GM12892 (cell line): ENCODE results near the gene GJD2.

Experiments
- DNase-seq: peaks from one replicate; pipeline ENCODE4 v3.0.0; 2011; ENCODE audit not compliant: insufficient read length
- FAIRE-seq: peaks from 2 replicates; lab custom pipeline; 2011; peaks lifted over from hg19 to GRCh38; lab: Jason Lieb, UNC
- POLR2A ChIP-seq: IDR thresholded peaks from 2 replicates; pipeline ENCODE4 v1.6.1; 2011; ENCODE audit warnings: low read depth, low read length, control low read depth
- POLR2AphosphoS5 ChIP-seq: IDR thresholded peaks from 2 replicates; pipeline ENCODE4 v1.6.1; 2011; ENCODE audit warnings: low read depth, low read length, control low read depth
- TAF1 ChIP-seq: IDR thresholded peaks from 2 replicates; pipeline ENCODE4 v1.6.1; 2011; ENCODE audit warnings: low read depth, mild to moderate bottlenecking, control low read depth, low read length, borderline replicate concordance

GJD2 gene

GRCh38 chr15:34738002-34738401 is 16.8 kb downstream of the GJD2 start:
- FAIRE-seq = no peak
- no peak for TF ChIP-seq POLR2A
- no peak for TF ChIP-seq TAF1
- no peak for TF ChIP-seq POLR2AphosphoS5
- no peak for DNase-seq

GRCh38 chr15:34737477-34737876 is 17.3 kb downstream of the GJD2 start:
- FAIRE-seq (no peak), DNase-seq (no peak)

GRCh38 chr15:34734303-34734702 is 20.5 kb downstream of the GJD2 start:
- TF ChIP-seq TAF1 = no peak
- TF ChIP-seq POLR2A = no peak
- TF ChIP-seq POLR2AphosphoS5 = no peak
- no peak for DNase-seq
- FAIRE-seq = no peak

More at GRCh38 chr15:34737477-34737876, 17.3 kb downstream of the GJD2 start:
- no peak for TF ChIP-seq POLR2AphosphoS5
- no peak for TF ChIP-seq TAF1
- no peak for TF ChIP-seq POLR2A

GRCh38 chr15:34733621-34734020 is 21.2 kb downstream of the GJD2 start:
- FAIRE-seq = no peak

DNA sequence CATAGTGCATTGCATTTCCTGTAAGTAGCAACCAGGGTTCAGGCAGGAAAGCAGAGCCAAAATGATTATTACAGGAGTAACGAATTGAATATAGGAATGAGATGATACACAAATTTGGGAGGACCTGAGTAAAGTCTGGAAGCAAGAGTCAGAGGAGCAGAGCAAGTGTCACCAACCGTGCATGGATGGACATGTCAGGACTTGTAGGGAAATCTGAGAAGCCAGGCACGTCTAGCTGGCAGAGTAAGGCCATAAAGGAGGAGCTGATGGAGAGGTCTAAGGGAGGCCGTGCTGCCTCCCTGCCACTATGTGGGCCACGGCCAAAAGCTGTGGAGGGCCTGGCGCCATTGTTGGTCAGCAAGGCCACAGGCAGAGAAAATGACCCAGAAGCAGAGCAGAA is 22.4 kb downstream of the GJD2 start:
- TF ChIP-seq POLR2A (no peak), TAF1 (no peak), POLR2AphosphoS5 (no peak)
- FAIRE-seq (no peak), DNase-seq (no peak)

More at GRCh38 chr15:34733621-34734020, 21.2 kb downstream of the GJD2 start:
- no peak for TF ChIP-seq POLR2A
- TF ChIP-seq TAF1 = no peak
- TF ChIP-seq POLR2AphosphoS5 = no peak
- DNase-seq = no peak

DNA sequence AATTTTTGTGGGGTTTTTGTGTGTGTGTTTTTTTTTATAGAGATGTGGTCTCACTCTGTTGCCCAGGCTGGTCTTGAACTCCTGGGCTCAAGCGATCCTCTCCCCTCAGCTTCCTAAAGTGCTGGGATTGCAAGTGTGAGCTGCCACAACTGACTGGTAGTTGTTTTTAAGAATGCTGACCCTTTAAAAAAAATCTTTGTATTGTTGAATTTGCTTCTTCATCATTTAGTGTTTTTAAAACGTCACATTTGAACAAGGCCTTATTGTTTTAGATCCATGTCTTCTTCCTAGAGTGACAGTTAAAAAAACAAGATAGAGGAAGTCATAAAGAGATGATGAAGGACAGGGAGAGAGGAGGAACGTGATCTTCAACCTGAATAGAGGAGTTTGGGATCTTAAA is 24.1 kb downstream of the GJD2 start:
- FAIRE-seq (no peak), DNase-seq (no peak)
- TF ChIP-seq POLR2A = no peak
- TF ChIP-seq TAF1 = no peak
- TF ChIP-seq POLR2AphosphoS5 = no peak

GRCh38 chr15:34729886-34730285 is 24.9 kb downstream of the GJD2 start:
- FAIRE-seq = no peak
- DNase-seq = no peak
- TF ChIP-seq POLR2A (no peak), TAF1 (no peak)

- FAIRE-seq = no peak
- TF ChIP-seq POLR2A (no peak), TAF1 (no peak)
- DNase-seq = no peak
Measured at GRCh38 chr15:34729056-34729455, 25.7 kb downstream of the GJD2 start.

- FAIRE-seq (no peak), DNase-seq (no peak)
- TF ChIP-seq TAF1 (no peak), POLR2AphosphoS5 (no peak), POLR2A (no peak)
Measured at GRCh38 chr15:34726406-34727100, 28.2 kb downstream of the GJD2 start.

DNA sequence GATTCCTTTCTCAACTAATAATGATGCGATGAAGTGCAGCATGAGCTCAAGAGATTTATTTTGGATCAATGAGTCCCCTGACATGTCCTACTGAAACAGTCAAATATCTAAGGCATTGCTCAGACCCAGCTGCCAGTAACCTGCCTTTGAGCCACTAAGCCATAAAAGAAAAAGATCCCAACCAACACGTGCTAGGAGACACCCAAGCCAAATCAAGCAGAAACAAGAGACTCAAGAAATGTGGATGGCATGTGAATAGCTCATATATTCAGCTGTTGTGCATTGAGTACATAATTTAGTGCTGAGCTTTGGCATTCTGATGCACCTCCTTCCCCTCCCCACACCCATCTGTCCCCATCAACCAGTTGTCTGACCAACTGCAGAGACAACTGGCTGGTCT is 29.2 kb downstream of the GJD2 start:
- DNase-seq = no peak
- no peak for FAIRE-seq
- no peak for TF ChIP-seq TAF1
- TF ChIP-seq POLR2A = no peak
- no peak for TF ChIP-seq POLR2AphosphoS5

DNA sequence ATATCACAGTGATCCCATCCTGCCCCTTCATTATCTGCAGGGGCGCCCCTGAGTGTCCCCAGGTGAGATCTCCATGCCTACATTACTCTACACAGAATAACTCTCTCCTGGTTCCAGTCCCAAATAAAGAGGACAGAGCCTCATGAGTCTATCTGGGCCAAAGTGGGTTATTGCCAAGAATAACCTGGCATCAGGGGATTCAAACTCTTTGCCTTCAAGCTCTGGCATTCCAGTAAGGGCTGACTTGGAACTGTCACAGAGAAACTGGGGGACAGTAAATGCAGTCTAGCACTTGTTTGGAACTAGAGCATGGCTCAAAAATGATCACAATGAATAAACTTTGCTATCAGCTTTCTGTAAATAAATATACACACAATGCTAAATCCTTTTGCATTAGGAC is 30.3 kb downstream of the GJD2 start:
- no peak for FAIRE-seq
- TF ChIP-seq TAF1 = no peak
- no peak for TF ChIP-seq POLR2AphosphoS5
- no peak for DNase-seq

DNA sequence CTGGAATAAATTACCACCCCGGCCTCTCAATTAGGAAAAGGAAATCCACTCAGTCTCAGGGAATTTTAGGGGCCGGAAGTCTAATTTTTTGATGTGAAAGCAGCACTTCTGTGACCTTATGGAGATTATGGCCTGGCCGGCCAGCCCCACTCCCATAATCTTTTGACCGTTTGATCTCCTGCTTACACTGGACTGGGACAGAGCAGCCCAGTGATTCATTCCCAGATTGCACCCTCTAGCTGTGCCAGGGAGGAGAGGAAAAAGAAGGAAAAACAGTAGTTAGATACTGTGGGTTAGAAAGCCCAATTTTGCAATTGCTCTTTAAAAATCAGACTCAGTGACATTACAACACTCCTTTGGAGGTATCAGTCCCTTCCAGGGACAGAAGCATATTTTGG is 32.4 kb downstream of the GJD2 start:
- DNase-seq (no peak), FAIRE-seq (no peak)
- TF ChIP-seq POLR2AphosphoS5 (no peak), TAF1 (no peak), POLR2A (no peak)
